OCI-LY1 (cell line): ENCODE data around the gene SELPLG.

ENCODE experiments used
- H2AFZ ChIP-seq: fragments of 200-600 bp; sonication (generic), shearing (Covaris generic); 2 replicates; pipeline ENCODE4 v1.6.0; 2014; ENCODE audit warnings: antibody characterized with exemption, mild to moderate bottlenecking, low read length
- H3F3A ChIP-seq: fragments of 200-600 bp; sonication (generic), shearing (Covaris generic); 2 replicates; pipeline ENCODE4 v1.6.0; 2014; ENCODE audit warnings: mild to moderate bottlenecking, antibody characterized with exemption, low read length, moderate library complexity; ENCODE audit not compliant: insufficient read depth
- H3K27ac ChIP-seq: fragments of 200-600 bp; sonication (generic); 2 replicates; pipeline ENCODE4 v1.5.1; 2014; ENCODE audit warnings: low read length, mixed run types, mild to moderate bottlenecking, low read depth; ENCODE audit not compliant: poor library complexity, severe bottlenecking
- H3K27me3 ChIP-seq: fragments of 200-600 bp; sonication (generic); 2 replicates; pipeline ENCODE4 v1.6.0; 2014; ENCODE audit warnings: antibody characterized with exemption, mild to moderate bottlenecking, low read length, moderate library complexity; ENCODE audit not compliant: insufficient read depth
- H3K36me3 ChIP-seq: fragments of 200-600 bp; sonication (generic); 2 replicates; pipeline ENCODE4 v1.6.1; 2014; ENCODE audit warnings: mild to moderate bottlenecking, antibody characterized with exemption, low read length, moderate library complexity, mixed read lengths; ENCODE audit not compliant: insufficient read depth
- H3K4me1 ChIP-seq: fragments of 200-600 bp; sonication (generic); 2 replicates; pipeline ENCODE4 v1.5.1; 2014; ENCODE audit warnings: mild to moderate bottlenecking, low read length, moderate library complexity; ENCODE audit not compliant: insufficient read depth, severe bottlenecking
- H3K4me2 ChIP-seq: fragments of 200-600 bp; sonication (generic), shearing (Covaris generic); 2 replicates; pipeline ENCODE4 v1.6.1; 2014; ENCODE audit warnings: low read length
- H3K4me3 ChIP-seq: fragments of 200-600 bp; sonication (generic); 2 replicates; pipeline ENCODE4 v1.5.1; 2014; ENCODE audit warnings: low read length, low read depth, mild to moderate bottlenecking, mixed read lengths; ENCODE audit not compliant: poor library complexity, severe bottlenecking
- H3K79me2 ChIP-seq: fragments of 200-600 bp; shearing (Covaris generic); 2 replicates; pipeline ENCODE4 v1.6.1; 2016; ENCODE audit warnings: mixed run types, low read length, mixed read lengths; ENCODE audit not compliant: insufficient read depth
- H3K9ac ChIP-seq: fragments of 200-600 bp; sonication (generic), shearing (Covaris generic); 2 replicates; pipeline ENCODE4 v1.6.1; 2014; ENCODE audit warnings: mild to moderate bottlenecking, low read length, mixed read lengths
- H3K9me2 ChIP-seq: fragments of 200-600 bp; sonication (generic), shearing (Covaris generic); 2 replicates; pipeline ENCODE4 v1.6.1; 2014; ENCODE audit warnings: low read depth, mild to moderate bottlenecking, low read length, mixed read lengths
- H3K9me3 ChIP-seq: fragments of 200-600 bp; shearing (Covaris generic); 2 replicates; pipeline ENCODE4 v1.6.1; 2014; ENCODE audit warnings: low read length, mixed read lengths
- H4K20me1 ChIP-seq: fragments of 200-600 bp; sonication (generic), shearing (Covaris generic); 2 replicates; pipeline ENCODE4 v1.6.0; 2016; ENCODE audit warnings: mild to moderate bottlenecking, low read length; ENCODE audit not compliant: insufficient read depth
- CTCF ChIP-seq: fragments of 200-600 bp; sonication (generic), shearing (Covaris generic); IDR thresholded peaks from 2 replicates; pipeline ENCODE4 v1.5.1; 2017; ENCODE audit warnings: mild to moderate bottlenecking, antibody characterized with exemption, low read length, moderate library complexity, mixed read lengths
- EZH2 ChIP-seq: fragments of 200-600 bp; sonication (generic), shearing (Covaris generic); IDR thresholded peaks from 2 replicates; pipeline ENCODE4 v1.8.0; 2017; ENCODE audit warnings: borderline replicate concordance, mixed run types, mild to moderate bottlenecking, antibody characterized with exemption, low read length, moderate library complexity, mixed read lengths

SELPLG gene

GRCh38 chr12:108641446-108642268 is 8.0 kb upstream of the SELPLG start:
- Histone ChIP-seq H3K4me2 (peak overlapping the region; percentile 41), H3F3A (no peaks in the 10 kb centered on the region), H3K9ac (peak overlapping the region; percentile 43; the same call in 1 of the 2 replicates), H3K9me3 (no peaks in the 10 kb centered on the region), H3K27me3 (no peaks in the 10 kb centered on the region), H4K20me1 (no peaks in the 10 kb centered on the region), H3K36me3 (peaks cover 13% of the 10 kb centered on the region; the same call in 1 of the 2 replicates), H3K79me2 (no peaks in the 10 kb centered on the region), H3K4me1 (peaks cover 62% of the 10 kb centered on the region), H3K4me3 (no peak overlapping the region), H2AFZ (no peak overlapping the region), H3K27ac (peak overlapping the region; percentile 100), H3K9me2 (no peaks in the 10 kb centered on the region)
- TF ChIP-seq CTCF (no peak), EZH2 (no peak)

GRCh38 chr12:108640802-108641445 is 7.2 kb upstream of the SELPLG start:
- H3K4me1 ChIP-seq: peaks cover 68% of the 10 kb centered on the region
- no peaks in the 10 kb centered on the region for H3K79me2 ChIP-seq
- no peaks in the 10 kb centered on the region for H4K20me1 ChIP-seq
- no peaks in the 10 kb centered on the region for H3F3A ChIP-seq
- H3K9me2 ChIP-seq: no peaks in the 10 kb centered on the region
- H3K4me2 ChIP-seq: peak overlapping the region; percentile 41
- TF ChIP-seq EZH2: no peak
- TF ChIP-seq CTCF: no peak
- H3K27me3 ChIP-seq: no peaks in the 10 kb centered on the region
- peaks cover 13% of the 10 kb centered on the region; the same call in 1 of the 2 replicates for H3K36me3 ChIP-seq
- H2AFZ ChIP-seq: no peak overlapping the region
- H3K9ac ChIP-seq: peak overlapping the region; percentile 43; the same call in 1 of the 2 replicates
- H3K9me3 ChIP-seq: no peaks in the 10 kb centered on the region
- peak overlapping the region; percentile 16 for H3K4me3 ChIP-seq
- peak overlapping the region; percentile 100 for H3K27ac ChIP-seq

- H3K36me3 ChIP-seq: peaks cover 7% of the 10 kb centered on the region; the same call in 1 of the 2 replicates
- no peaks in the 10 kb centered on the region for H3K27me3 ChIP-seq
- no peak for TF ChIP-seq CTCF
- no peak for TF ChIP-seq EZH2
- peak overlapping the region; percentile 86 for H3K4me3 ChIP-seq
- peak overlapping the region; percentile 93 for H3K4me2 ChIP-seq
- H3K9me3 ChIP-seq: no peaks in the 10 kb centered on the region
- H3K9ac ChIP-seq: peak overlapping the region; percentile 95; the same call in 1 of the 2 replicates
- H3K27ac ChIP-seq: peak overlapping the region; percentile 100
- peaks cover 84% of the 10 kb centered on the region for H3K4me1 ChIP-seq
- no peak overlapping the region for H2AFZ ChIP-seq
- no peaks in the 10 kb centered on the region for H3K9me2 ChIP-seq
- H4K20me1 ChIP-seq: no peaks in the 10 kb centered on the region
- no peaks in the 10 kb centered on the region for H3K79me2 ChIP-seq
- H3F3A ChIP-seq: 0 out of 2 replicates have a peak, but pooled peaks cover 3% of the 10 kb centered on the region
Observed at GRCh38 chr12:108638997-108639822, 5.5 kb upstream of the SELPLG start.
